ENCODE results near the gene CTBP2.
"Not testable (repeated sequence)": the region's sequence is repeated elsewhere in the genome, so short reads cannot be mapped to it uniquely, and the experiment has no call there.

CTBP2 gene

GRCh38 chr10:124990671-124991625 lies 169.4 kb downstream of the CTBP2 start:
- H3K4me3 ChIP-seq (replicated peaks in 1 of 2; ENCODE audit: low read depth in 2 of 2, low read length in 2 of 2) = no peak overlapping the region
- no peak for DNase-seq (ENCODE audit: low read depth in 2 of 2)
- no peak for TF ChIP-seq CTCF (IDR thresholded peaks at IDR 0.05; ENCODE audit: low read depth, low read length)

GRCh38 chr10:124989526-124989925 lies 170.8 kb downstream of the CTBP2 start:
- no peak for TF ChIP-seq CTCF (IDR thresholded peaks at IDR 0.05; ENCODE audit: low read depth, low read length)
- H3K4me3 ChIP-seq (replicated peaks in 1 of 2; ENCODE audit: low read depth in 2 of 2, low read length in 2 of 2) = no peak overlapping the region
- DNase-seq (ENCODE audit: low read depth in 2 of 2) = peak in 1 of 2 donors; percentile 44

- not testable (repeated sequence) for H3K4me3 ChIP-seq (replicated peaks in 1 of 2; ENCODE audit: low read depth in 2 of 2, low read length in 2 of 2); DNase-seq (ENCODE audit: low read depth in 2 of 2)
Observed at GRCh38 chr10:124988753-124989152, 171.6 kb downstream of the CTBP2 start.

GRCh38 chr10:124987788-124988187 lies 172.6 kb downstream of the CTBP2 start:
- no peak overlapping the region for H3K4me3 ChIP-seq (replicated peaks in 1 of 2; ENCODE audit: low read depth in 2 of 2, low read length in 2 of 2)
- no peak for TF ChIP-seq CTCF (IDR thresholded peaks at IDR 0.05; ENCODE audit: low read depth, low read length)
- DNase-seq (ENCODE audit: low read depth in 2 of 2) = no peak

- DNase-seq (ENCODE audit: low read depth in 2 of 2) = no peak
- TF ChIP-seq CTCF (IDR thresholded peaks at IDR 0.05; ENCODE audit: low read depth, low read length) = no peak
- no peak overlapping the region for H3K4me3 ChIP-seq (replicated peaks in 1 of 2; ENCODE audit: low read depth in 2 of 2, low read length in 2 of 2)
Observed at GRCh38 chr10:124985162-124985561, 175.2 kb downstream of the CTBP2 start.

- no peak overlapping the region for H3K4me3 ChIP-seq (replicated peaks in 1 of 2; ENCODE audit: low read depth in 2 of 2, low read length in 2 of 2)
- no peak for TF ChIP-seq CTCF (IDR thresholded peaks at IDR 0.05; ENCODE audit: low read depth, low read length)
- DNase-seq (ENCODE audit: low read depth in 2 of 2) = no peak
Observed at GRCh38 chr10:124984376-124984775, 176.0 kb downstream of the CTBP2 start.

GRCh38 chr10:124983321-124983720 lies 177.0 kb downstream of the CTBP2 start:
- no peak for TF ChIP-seq CTCF (IDR thresholded peaks at IDR 0.05; ENCODE audit: low read depth, low read length)
- DNase-seq (ENCODE audit: low read depth in 2 of 2) = peak in 1 of 2 donors; percentile 38
- no peak overlapping the region for H3K4me3 ChIP-seq (replicated peaks in 1 of 2; ENCODE audit: low read depth in 2 of 2, low read length in 2 of 2)
